HEK293T (cell line): ENCODE results near the gene GLOD5.

Experiments
- BHLHE40 ChIP-seq: fragments of 450-650 bp; IDR thresholded peaks from 2 replicates; pipeline ENCODE4 v1.6.1; 2016; ENCODE audit warnings: mild to moderate bottlenecking, moderate library complexity, borderline replicate concordance
- CTBP1 ChIP-seq: fragments of 450-650 bp; IDR thresholded peaks from 2 replicates; pipeline ENCODE4 v1.6.1; 2016; ENCODE audit warnings: borderline replicate concordance
- ELF4 ChIP-seq: fragments of 450-650 bp; IDR thresholded peaks from 2 replicates; pipeline ENCODE4 v1.6.1; 2017; ENCODE audit warnings: antibody characterized with exemption
- FOXA1 ChIP-seq: fragments of 450-650 bp; IDR thresholded peaks from 2 replicates; pipeline ENCODE4 v1.6.1; 2016; ENCODE audit warnings: mild to moderate bottlenecking
- FOXK2 ChIP-seq: fragments of 450-650 bp; IDR thresholded peaks from 2 replicates; pipeline ENCODE4 v1.6.1; 2016; ENCODE audit warnings: mild to moderate bottlenecking
- FOXM1 ChIP-seq: fragments of 450-650 bp; IDR thresholded peaks from 2 replicates; pipeline ENCODE4 v1.6.1; 2017; ENCODE audit warnings: mild to moderate bottlenecking, borderline replicate concordance
- HDGF ChIP-seq: fragments of 450-650 bp; IDR thresholded peaks from 2 replicates; pipeline ENCODE4 v1.6.1; 2017; ENCODE audit warnings: antibody characterized with exemption, borderline replicate concordance
- L3MBTL2 ChIP-seq: fragments of 450-650 bp; conservative IDR thresholded peaks from 2 replicates; pipeline ENCODE4 v1.6.1; 2016; ENCODE audit warnings: mild to moderate bottlenecking
- LEF1 ChIP-seq: fragments of 450-650 bp; IDR thresholded peaks from 2 replicates; pipeline ENCODE4 v1.6.1; 2017; ENCODE audit warnings: mild to moderate bottlenecking, borderline replicate concordance
- SP1 ChIP-seq: fragments of 450-650 bp; IDR thresholded peaks from 2 replicates; pipeline ENCODE4 v1.6.1; 2017
- SUZ12 ChIP-seq: fragments of 450-650 bp; IDR thresholded peaks from 2 replicates; pipeline ENCODE4 v1.6.1; 2016; ENCODE audit warnings: mild to moderate bottlenecking
- ZNF384 ChIP-seq: fragments of 450-650 bp; IDR thresholded peaks from 2 replicates; pipeline ENCODE4 v1.6.1; 2016
- TF ChIP-seq, protein P1 (sequence below): fragments of 450-650 bp; IDR thresholded peaks from 2 replicates; pipeline ENCODE4 v1.6.1; 2016

DNA sequence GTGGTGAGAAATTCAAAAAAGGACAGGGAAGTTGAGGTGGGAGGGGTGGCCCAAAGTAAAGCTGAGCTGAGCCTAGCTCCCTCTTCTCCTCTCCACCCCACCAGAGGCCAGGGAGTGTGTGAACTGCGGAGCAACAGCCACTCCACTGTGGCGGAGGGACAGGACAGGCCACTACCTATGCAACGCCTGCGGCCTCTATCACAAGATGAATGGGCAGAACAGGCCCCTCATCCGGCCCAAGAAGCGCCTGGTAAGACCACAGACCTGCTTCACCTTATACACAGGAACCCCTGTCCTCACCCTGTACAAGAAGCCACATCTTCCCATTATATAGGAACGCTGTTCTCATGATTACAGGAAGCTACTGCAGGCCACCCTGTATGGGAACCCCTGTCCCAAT, 30.7 kb downstream of the GLOD5 start:
- TF ChIP-seq SUZ12: no peak
- no peak for TF ChIP-seq FOXA1
- TF ChIP-seq FOXM1: no peak
- TF ChIP-seq, protein P1, sequence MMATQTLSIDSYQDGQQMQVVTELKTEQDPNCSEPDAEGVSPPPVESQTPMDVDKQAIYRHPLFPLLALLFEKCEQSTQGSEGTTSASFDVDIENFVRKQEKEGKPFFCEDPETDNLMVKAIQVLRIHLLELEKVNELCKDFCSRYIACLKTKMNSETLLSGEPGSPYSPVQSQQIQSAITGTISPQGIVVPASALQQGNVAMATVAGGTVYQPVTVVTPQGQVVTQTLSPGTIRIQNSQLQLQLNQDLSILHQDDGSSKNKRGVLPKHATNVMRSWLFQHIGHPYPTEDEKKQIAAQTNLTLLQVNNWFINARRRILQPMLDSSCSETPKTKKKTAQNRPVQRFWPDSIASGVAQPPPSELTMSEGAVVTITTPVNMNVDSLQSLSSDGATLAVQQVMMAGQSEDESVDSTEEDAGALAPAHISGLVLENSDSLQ: no peak
- no peak for TF ChIP-seq ZNF384
- TF ChIP-seq ELF4: no peak
- no peak for TF ChIP-seq BHLHE40
- TF ChIP-seq HDGF: no peak
- TF ChIP-seq L3MBTL2: no peak
- no peak for TF ChIP-seq CTBP1
- no peak for TF ChIP-seq LEF1
- no peak for TF ChIP-seq FOXK2
- TF ChIP-seq SP1: no peak
